ENCODE measurements around the gene ENO1.
A peak's percentile ranks its signal among the peaks of the same experiment; 100 is the strongest.

ENO1 gene

GRCh38 chr1:8874230-8875201, 4.0 kb downstream of the ENO1 start:
- in situ Hi-C loops (cut with MboI; ENCODE audit: low pct_unique_long_range_greater_than_20kb, low sequenced_read_pairs): no loop called here
- DNase-seq: no peak

- in situ Hi-C loops (cut with MboI; ENCODE audit: low pct_unique_long_range_greater_than_20kb, low sequenced_read_pairs): no loop called here
- DNase-seq: peak; percentile 77
Measured at GRCh38 chr1:8873506-8874229, 4.8 kb downstream of the ENO1 start.

GRCh38 chr1:8873001-8873400, 5.5 kb downstream of the ENO1 start:
- in situ Hi-C loops (cut with MboI; ENCODE audit: low pct_unique_long_range_greater_than_20kb, low sequenced_read_pairs): no loop called here
- no peak for DNase-seq

GRCh38 chr1:8871965-8872399, 6.5 kb downstream of the ENO1 start:
- DNase-seq: no peak
- in situ Hi-C loops (cut with MboI; ENCODE audit: low pct_unique_long_range_greater_than_20kb, low sequenced_read_pairs): no loop called here

GRCh38 chr1:8871539-8871935, 6.9 kb downstream of the ENO1 start:
- in situ Hi-C loops (cut with MboI; ENCODE audit: low pct_unique_long_range_greater_than_20kb, low sequenced_read_pairs): no loop called here
- no peak for DNase-seq

GRCh38 chr1:8870616-8871538, 7.6 kb downstream of the ENO1 start:
- no peak for DNase-seq
- in situ Hi-C loops (cut with MboI; ENCODE audit: low pct_unique_long_range_greater_than_20kb, low sequenced_read_pairs): no loop called here

GRCh38 chr1:8870103-8870502, 8.4 kb downstream of the ENO1 start:
- DNase-seq: no peak
- in situ Hi-C loops (cut with MboI; ENCODE audit: low pct_unique_long_range_greater_than_20kb, low sequenced_read_pairs): no loop called here

- in situ Hi-C loops (cut with MboI; ENCODE audit: low pct_unique_long_range_greater_than_20kb, low sequenced_read_pairs): no loop called here
- DNase-seq: no peak
Measured at GRCh38 chr1:8867878-8868567, 10.5 kb downstream of the ENO1 start.

- in situ Hi-C loops (cut with MboI; ENCODE audit: low pct_unique_long_range_greater_than_20kb, low sequenced_read_pairs): no loop called here
- no peak for DNase-seq
Measured at GRCh38 chr1:8866792-8867415, 11.6 kb downstream of the ENO1 start.

GRCh38 chr1:8866173-8866791, 12.2 kb downstream of the ENO1 start:
- in situ Hi-C loops (cut with MboI; ENCODE audit: low pct_unique_long_range_greater_than_20kb, low sequenced_read_pairs): no loop called here
- no peak for DNase-seq

GRCh38 chr1:8864713-8865344, 13.7 kb downstream of the ENO1 start:
- DNase-seq: no peak
- in situ Hi-C loops (cut with MboI; ENCODE audit: low pct_unique_long_range_greater_than_20kb, low sequenced_read_pairs): no loop called here

- in situ Hi-C loops (cut with MboI; ENCODE audit: low pct_unique_long_range_greater_than_20kb, low sequenced_read_pairs): no loop called here
- DNase-seq: no peak
Measured at GRCh38 chr1:8863794-8864233, 14.7 kb downstream of the ENO1 start.

- no peak for DNase-seq
- in situ Hi-C loops (cut with MboI; ENCODE audit: low pct_unique_long_range_greater_than_20kb, low sequenced_read_pairs): no loop called here
Measured at GRCh38 chr1:8863138-8863537, 15.3 kb downstream of the ENO1 start.

- in situ Hi-C loops (cut with MboI; ENCODE audit: low pct_unique_long_range_greater_than_20kb, low sequenced_read_pairs): no loop called here
- DNase-seq: peak; percentile 60
Measured at GRCh38 chr1:8862528-8862927, 16.0 kb downstream of the ENO1 start.

GRCh38 chr1:8860738-8861516, 17.6 kb downstream of the ENO1 start:
- in situ Hi-C loops (cut with MboI; ENCODE audit: low pct_unique_long_range_greater_than_20kb, low sequenced_read_pairs): no loop called here
- no peak for DNase-seq

GRCh38 chr1:8858888-8859706, 19.4 kb downstream of the ENO1 start:
- in situ Hi-C loops (cut with MboI; ENCODE audit: low pct_unique_long_range_greater_than_20kb, low sequenced_read_pairs): no loop called here

More at GRCh38 chr1:8858888-8859706, 19.4 kb downstream of the ENO1 start:
- peak; percentile 72 for DNase-seq

All from KBM-7 (cell line).